Measurements from ENCODE around the gene MARCHF9.

DNA sequence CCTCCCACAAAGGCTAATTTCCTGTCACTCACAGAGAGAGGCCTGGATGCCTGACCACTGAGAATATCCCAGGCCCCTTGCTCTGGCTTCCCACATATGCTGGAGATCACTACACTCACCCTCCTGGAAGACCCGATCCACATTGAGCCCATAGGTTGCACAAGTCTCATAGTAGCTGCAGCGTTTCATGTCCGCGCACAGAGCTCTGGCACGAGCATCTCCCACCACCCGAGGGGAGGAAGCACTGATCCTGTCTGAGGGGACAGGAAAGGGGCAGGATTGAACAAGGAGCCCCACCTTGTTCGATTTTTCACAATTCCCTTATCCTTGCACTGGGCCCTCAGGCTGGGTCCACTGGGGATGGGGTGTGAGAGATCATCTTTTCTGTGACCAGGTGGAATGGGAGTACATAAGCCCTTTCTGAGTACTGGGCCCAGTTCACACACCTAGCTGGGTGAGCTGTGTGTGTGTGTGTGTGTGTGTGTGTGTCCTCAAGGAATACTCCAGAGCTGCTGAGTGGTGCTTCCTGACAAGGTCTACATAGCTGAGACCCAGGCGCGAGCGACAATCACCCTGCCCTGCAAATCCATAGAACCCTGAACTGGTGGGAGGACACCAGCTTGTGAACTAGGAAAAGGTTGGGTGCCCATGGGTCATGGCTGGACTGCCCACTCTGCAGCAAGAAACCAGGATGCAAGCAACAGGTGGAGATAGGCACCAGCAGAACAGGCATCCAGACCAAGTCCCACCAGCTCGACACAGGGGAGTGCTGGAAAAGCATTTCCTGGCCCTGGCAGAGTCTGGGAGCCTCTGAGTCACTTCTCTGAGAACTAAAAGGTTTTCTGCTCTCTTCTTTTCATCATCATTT lies 21.9 kb upstream of the MARCHF9 start:
- TF ChIP-seq, protein P1, sequence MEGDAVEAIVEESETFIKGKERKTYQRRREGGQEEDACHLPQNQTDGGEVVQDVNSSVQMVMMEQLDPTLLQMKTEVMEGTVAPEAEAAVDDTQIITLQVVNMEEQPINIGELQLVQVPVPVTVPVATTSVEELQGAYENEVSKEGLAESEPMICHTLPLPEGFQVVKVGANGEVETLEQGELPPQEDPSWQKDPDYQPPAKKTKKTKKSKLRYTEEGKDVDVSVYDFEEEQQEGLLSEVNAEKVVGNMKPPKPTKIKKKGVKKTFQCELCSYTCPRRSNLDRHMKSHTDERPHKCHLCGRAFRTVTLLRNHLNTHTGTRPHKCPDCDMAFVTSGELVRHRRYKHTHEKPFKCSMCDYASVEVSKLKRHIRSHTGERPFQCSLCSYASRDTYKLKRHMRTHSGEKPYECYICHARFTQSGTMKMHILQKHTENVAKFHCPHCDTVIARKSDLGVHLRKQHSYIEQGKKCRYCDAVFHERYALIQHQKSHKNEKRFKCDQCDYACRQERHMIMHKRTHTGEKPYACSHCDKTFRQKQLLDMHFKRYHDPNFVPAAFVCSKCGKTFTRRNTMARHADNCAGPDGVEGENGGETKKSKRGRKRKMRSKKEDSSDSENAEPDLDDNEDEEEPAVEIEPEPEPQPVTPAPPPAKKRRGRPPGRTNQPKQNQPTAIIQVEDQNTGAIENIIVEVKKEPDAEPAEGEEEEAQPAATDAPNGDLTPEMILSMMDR (IDR thresholded peaks at IDR 0.05), result no peak
- TF ChIP-seq POLR2A (IDR thresholded peaks at IDR 0.05), result no peak

Measured in ovary (tissue), 3 donors.